ENCODE data around the gene PCCA. TPM values are rescaled to one million over a fixed set of nuclear protein-coding genes. Genes with fewer than 3 reads are reported as not detected.

PCCA gene
- total and polyA plus RNA-seq, 2 donors (not counting 3 experiments of a cell fraction or from before 2014, with no cell fraction given): 5.7 to 20.2 TPM

DNA sequence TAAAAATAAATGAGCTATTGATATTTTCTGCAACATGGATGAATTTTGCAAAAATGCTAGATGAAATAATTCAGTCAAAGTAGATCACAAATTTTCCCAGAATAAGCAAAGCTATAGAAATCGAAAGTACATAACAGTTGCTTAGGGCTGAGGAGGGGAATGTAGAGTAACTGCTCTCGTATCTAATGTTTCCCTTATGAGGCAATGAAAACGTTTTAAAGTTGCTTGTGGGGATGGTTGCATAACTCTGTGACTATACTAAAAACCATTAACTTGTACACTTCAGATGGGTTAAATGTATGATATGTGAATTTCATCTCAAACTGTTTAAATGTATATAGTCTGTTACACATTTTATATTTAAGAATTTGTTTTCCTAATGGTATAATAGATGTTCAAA, 268.0 kb downstream of the PCCA start:
- CTCF ChIA-PET: no interaction called here
- H2AFZ ChIP-seq (ENCODE audit: low read depth, low read length): no peak overlapping the region
- no peak overlapping the region for H3K27ac ChIP-seq (ENCODE audit: insufficient read depth, low read depth, low read length)
- no peaks in the 10 kb centered on the region for H3K9me3 ChIP-seq (replicated peaks; ENCODE audit: control insufficient read depth, insufficient read depth, low read length)
- intact Hi-C loops (cut with micrococcal nuclease): no loop called here
- H3K27me3 ChIP-seq (ENCODE audit: control insufficient read depth in 2 of 2, insufficient read depth in 2 of 2, low read length in 2 of 2): no peaks in the 10 kb centered on the region
- POLR2A ChIA-PET: no interaction called here
- no peaks in the 10 kb centered on the region for H3K36me3 ChIP-seq (ENCODE audit: control insufficient read depth in 2 of 2, extremely low read depth in 1 of 2, insufficient read depth in 2 of 2, low read length in 2 of 2)
- H4K20me1 ChIP-seq (replicated peaks; ENCODE audit: control insufficient read depth, extremely low read depth, insufficient read depth, low read length): no peaks in the 10 kb centered on the region
- TF ChIP-seq MYC (IDR thresholded peaks at IDR 0.05; ENCODE audit: low read depth, low read length) (no peak), JUN (IDR thresholded peaks at IDR 0.05; ENCODE audit: borderline replicate concordance, insufficient read depth, insufficient read length, low read depth) (no peak), EZH2 (IDR thresholded peaks at IDR 0.05; ENCODE audit: borderline replicate concordance, low read depth, low read length, severe bottlenecking) (no peak), CTCF (IDR thresholded peaks at IDR 0.05; ENCODE audit: extremely low read depth in 1 of 2, insufficient read depth in 1 of 2, low read depth in 1 of 2, low read length in 2 of 2) (no peak), FOS (IDR thresholded peaks at IDR 0.05; ENCODE audit: borderline replicate concordance, insufficient read depth, low read length) (no peak), POLR2AphosphoS5 (IDR thresholded peaks at IDR 0.05; ENCODE audit: insufficient read depth, low read depth, low read length) (no peak), POLR2A (IDR thresholded peaks at IDR 0.05; ENCODE audit: low read depth, low read length) (no peak), GATA2 (IDR thresholded peaks at IDR 0.05; ENCODE audit: insufficient read depth, insufficient read length, low read depth, low read length) (no peak)
- TF ChIP-seq, protein P1, sequence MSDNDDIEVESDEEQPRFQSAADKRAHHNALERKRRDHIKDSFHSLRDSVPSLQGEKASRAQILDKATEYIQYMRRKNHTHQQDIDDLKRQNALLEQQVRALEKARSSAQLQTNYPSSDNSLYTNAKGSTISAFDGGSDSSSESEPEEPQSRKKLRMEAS (IDR thresholded peaks at IDR 0.05; ENCODE audit: insufficient read depth, insufficient read length): no peak
- dilution Hi-C loops (cut with MboI; ENCODE audit: extremely low pct_ligation_motif_present, low sequenced_read_pairs): no loop called here
- H3K79me2 ChIP-seq (ENCODE audit: control insufficient read depth, insufficient read depth, low read length): no peaks in the 10 kb centered on the region
- H3K9me1 ChIP-seq (replicated peaks; ENCODE audit: control insufficient read depth, extremely low read depth, insufficient read depth, low read length): no peaks in the 10 kb centered on the region
- no peaks in the 10 kb centered on the region for H3K4me1 ChIP-seq (ENCODE audit: control insufficient read depth, extremely low read depth, insufficient read depth, low read length)
- DNase-seq (ENCODE audit: low read depth, low spot score) (no peak), FAIRE-seq (no peak)
- BruUV-seq (replicated peaks): no TSS peak
- no peak overlapping the region for H3K4me3 ChIP-seq (replicated peaks in 1 of 3; ENCODE audit: insufficient read depth in 1 of 3, low read depth in 1 of 3, low read length in 3 of 3)
- no peak overlapping the region for H3K4me2 ChIP-seq (ENCODE audit: insufficient read depth, low read length)
- no peak overlapping the region for H3K9ac ChIP-seq (replicated peaks; ENCODE audit: extremely low read depth, insufficient read depth, low read length)
